Fibroblast of lung (primary cell): ENCODE results near the gene UMAD1. TPM values are rescaled to one million over a fixed set of nuclear protein-coding genes. Genes with fewer than 3 reads are reported as not detected.

Experiments used
- DNase-seq, 2 donors: peaks; one replicate each; pipeline versions ENCODE4 v3.0.0 to v3.0.0-alpha.2; 2010; ENCODE audit warnings: low read depth in 2 of 2
- H2AFZ ChIP-seq: 2 replicates; pipeline ENCODE4 v1.5.1; 2012; ENCODE audit warnings: low read length, control low read depth, inconsistent platforms
- H3K27ac ChIP-seq: 2 replicates; pipeline ENCODE4 v1.5.1; 2011; ENCODE audit warnings: low read length, control low read depth; ENCODE audit not compliant: insufficient read depth
- H3K27me3 ChIP-seq: 2 replicates; pipeline ENCODE4 v1.5.1; 2011; ENCODE audit warnings: mild to moderate bottlenecking, low read length; ENCODE audit not compliant: control insufficient read depth, insufficient read depth
- H3K36me3 ChIP-seq: 2 replicates; pipeline ENCODE4 v1.5.1; 2011; ENCODE audit warnings: low read length; ENCODE audit not compliant: control insufficient read depth, insufficient read depth
- H3K4me1 ChIP-seq: 2 replicates; pipeline ENCODE4 v1.5.1; 2011; ENCODE audit warnings: low read length; ENCODE audit not compliant: control insufficient read depth, insufficient read depth; ENCODE audit errors: extremely low read depth
- H3K4me2 ChIP-seq: 2 replicates; pipeline ENCODE4 v1.5.1; 2011; ENCODE audit warnings: low read length, control low read depth; ENCODE audit not compliant: insufficient read depth; ENCODE audit errors: extremely low read depth
- H3K4me3 ChIP-seq, 4 experiments: fragments of 200-600 bp in 1 of 4; sonication (generic) in 1 of 4; replicated peaks in 1 of 4; 2 replicates each; pipeline ENCODE4 v1.5.1; 2011 to 2016; ENCODE audit warnings: low read length in 4 of 4, low read depth in 3 of 4, mild to moderate bottlenecking in 3 of 4, control low read depth in 2 of 4, inconsistent platforms in 1 of 4, mixed read lengths in 1 of 4; ENCODE audit not compliant: insufficient read depth in 1 of 4; ENCODE audit errors: control extremely low read depth in 1 of 4
- H3K79me2 ChIP-seq: 2 replicates; pipeline ENCODE4 v1.5.1; 2012; ENCODE audit warnings: mild to moderate bottlenecking, low read length, inconsistent platforms; ENCODE audit not compliant: control insufficient read depth, insufficient read depth
- H3K9ac ChIP-seq: 2 replicates; pipeline ENCODE4 v1.5.1; 2011; ENCODE audit warnings: mild to moderate bottlenecking, low read length, control low read depth; ENCODE audit not compliant: insufficient read depth
- H3K9me3 ChIP-seq: 2 replicates; pipeline ENCODE4 v1.5.1; 2012; ENCODE audit warnings: low read depth, low read length; ENCODE audit not compliant: control insufficient read depth, insufficient read depth
- H4K20me1 ChIP-seq: 2 replicates; pipeline ENCODE4 v1.5.1; 2011; ENCODE audit warnings: low read length; ENCODE audit not compliant: control insufficient read depth, insufficient read depth; ENCODE audit errors: extremely low read depth
- CTCF ChIP-seq, 2 donors: IDR thresholded peaks in 1 of 2; conservative IDR thresholded peaks in 1 of 2; 1 replicate in 1 of 2; 2 replicates in 1 of 2; pipeline ENCODE4 v1.5.1; 2011 to 2012; ENCODE audit warnings: low read length in 2 of 2, control low read depth in 1 of 2, inconsistent platforms in 1 of 2, low read depth in 1 of 2, mild to moderate bottlenecking in 1 of 2
- EZH2 ChIP-seq: IDR thresholded peaks from 2 replicates; pipeline ENCODE4 v1.5.1; 2012; ENCODE audit warnings: low read length, control low read depth, mild to moderate bottlenecking; ENCODE audit errors: missing control alignments
- polyA plus RNA-seq, 2 donors: library from polyadenylated mRNA; depleted of rRNA in 1 of 2; stranded (reverse) in 1 of 2; unstranded in 1 of 2; fragments of >200 nt; gene quantifications; 2 replicates each; pipeline ENCODE4 v1.2.1, GENCODE V29; 2011 to 2012; ENCODE audit warnings: missing spikeins in 1 of 2
- total RNA-seq: library from RNA; depleted of rRNA; stranded (reverse); fragments of >200 nt; gene quantifications from 2 replicates; pipeline ENCODE4 v1.2.1, GENCODE V29; 2014

The UMAD1 gene
- total and polyA plus RNA-seq, 2 donors (not counting 1 experiment from before 2014, with no cell fraction given): 12.4 to 19.8 TPM

GRCh38 chr7:7911369-7912123, 271.0 kb downstream of the UMAD1 start:
- H3K36me3 ChIP-seq: no peaks in the 10 kb centered on the region
- DNase-seq: peak; percentile 64 to 97
- no peaks in the 10 kb centered on the region for H4K20me1 ChIP-seq
- H3K79me2 ChIP-seq: no peaks in the 10 kb centered on the region
- H3K4me1 ChIP-seq: no peaks in the 10 kb centered on the region
- H3K4me3 ChIP-seq: no peak overlapping the region
- H3K9ac ChIP-seq: no peak overlapping the region
- no peak overlapping the region for H3K27ac ChIP-seq
- no peak overlapping the region for H3K4me2 ChIP-seq
- no peaks in the 10 kb centered on the region for H3K9me3 ChIP-seq
- no peak overlapping the region for H2AFZ ChIP-seq
- no peaks in the 10 kb centered on the region for H3K27me3 ChIP-seq
- TF ChIP-seq EZH2: no peak
- no peak for TF ChIP-seq CTCF (conservative IDR thresholded peaks at IDR 0.05 in 1 of 2, IDR thresholded peaks at IDR 0.05 in 1 of 2; ENCODE audit: low read depth in 1 of 2, low read length in 2 of 2)

GRCh38 chr7:7912937-7913336, 272.4 kb downstream of the UMAD1 start:
- DNase-seq: no peak
- no peaks in the 10 kb centered on the region for H3K79me2 ChIP-seq
- no peak overlapping the region for H3K4me3 ChIP-seq
- TF ChIP-seq EZH2 (no peak), CTCF (conservative IDR thresholded peaks at IDR 0.05 in 1 of 2, IDR thresholded peaks at IDR 0.05 in 1 of 2; ENCODE audit: low read depth in 1 of 2, low read length in 2 of 2) (no peak)
- no peak overlapping the region for H3K4me2 ChIP-seq
- H3K4me1 ChIP-seq: no peaks in the 10 kb centered on the region
- H3K27ac ChIP-seq: no peak overlapping the region
- H3K36me3 ChIP-seq: no peaks in the 10 kb centered on the region
- no peak overlapping the region for H2AFZ ChIP-seq
- no peaks in the 10 kb centered on the region for H4K20me1 ChIP-seq
- no peak overlapping the region for H3K9ac ChIP-seq
- H3K27me3 ChIP-seq: no peaks in the 10 kb centered on the region
- no peaks in the 10 kb centered on the region for H3K9me3 ChIP-seq

- H3K36me3 ChIP-seq: no peaks in the 10 kb centered on the region
- DNase-seq: peak in 1 of 2 donors; percentile 56
- no peak overlapping the region for H3K4me2 ChIP-seq
- no peaks in the 10 kb centered on the region for H3K9me3 ChIP-seq
- H3K27me3 ChIP-seq: no peaks in the 10 kb centered on the region
- no peak overlapping the region for H3K27ac ChIP-seq
- no peaks in the 10 kb centered on the region for H4K20me1 ChIP-seq
- H2AFZ ChIP-seq: no peak overlapping the region
- no peaks in the 10 kb centered on the region for H3K4me1 ChIP-seq
- H3K79me2 ChIP-seq: no peaks in the 10 kb centered on the region
- H3K4me3 ChIP-seq: no peak overlapping the region
- TF ChIP-seq EZH2: no peak
- TF ChIP-seq CTCF (conservative IDR thresholded peaks at IDR 0.05 in 1 of 2, IDR thresholded peaks at IDR 0.05 in 1 of 2; ENCODE audit: low read depth in 1 of 2, low read length in 2 of 2): no peak
- H3K9ac ChIP-seq: no peak overlapping the region
These were observed 273.0 kb downstream of the UMAD1 start for GRCh38 chr7:7913504-7913903.
